Activated CD8-positive, alpha-beta memory T cell treated with anti-CD3 and anti-CD28 coated beads for 24 hours (primary cell): ENCODE measurements around the gene TMEM100.

Experiments used
- DNase-seq: peaks from one replicate; pipeline ENCODE4 v3.0.0-alpha.2; 2020

TMEM100 gene, protein sequence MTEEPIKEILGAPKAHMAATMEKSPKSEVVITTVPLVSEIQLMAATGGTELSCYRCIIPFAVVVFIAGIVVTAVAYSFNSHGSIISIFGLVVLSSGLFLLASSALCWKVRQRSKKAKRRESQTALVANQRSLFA

GRCh38 chr17:55722742-55723487, at the start of gene TMEM100:
Gene TMEM100 (minus strand): TSS chr17:55722864. CDS start chr17:55721070, 1,794 bp downstream.
- no peak for DNase-seq

GRCh38 chr17:55772086-55772485, 49.4 kb upstream of the TMEM100 start:
- no peak for DNase-seq

DNA sequence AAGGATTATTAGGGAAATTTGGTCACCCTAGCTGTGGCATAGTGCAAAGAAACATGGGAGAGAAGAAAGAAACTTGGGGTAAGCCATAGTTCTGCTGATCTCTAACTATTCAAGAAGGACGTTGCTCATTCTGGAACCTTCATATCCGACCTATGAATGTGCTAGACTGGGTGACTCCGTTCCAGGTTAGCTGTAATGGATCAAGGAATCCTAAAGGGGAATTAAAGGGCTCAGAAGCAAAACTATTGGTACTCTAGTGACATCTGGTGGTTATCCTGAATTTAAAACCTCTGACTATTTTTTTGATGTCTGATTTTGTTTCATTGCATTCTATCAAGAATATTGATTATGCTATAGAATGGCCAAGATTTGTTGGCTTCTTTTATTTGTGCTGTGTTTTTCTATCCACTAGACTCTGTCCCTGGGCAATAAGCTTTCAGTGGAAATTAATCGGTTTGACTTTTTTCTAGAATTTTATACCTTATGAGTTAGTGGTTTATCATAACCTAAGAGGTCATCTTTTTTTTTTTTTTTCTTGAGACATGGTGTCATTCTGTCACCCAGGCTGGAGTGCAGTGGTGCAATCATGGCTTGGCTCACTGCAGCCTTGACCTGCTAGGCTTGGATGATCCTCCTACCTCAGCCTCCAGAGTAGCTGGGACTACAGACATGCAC, 47.7 kb upstream of the TMEM100 start:
- no peak for DNase-seq

- no peak for DNase-seq
Measured at GRCh38 chr17:55769625-55770000, 46.9 kb upstream of the TMEM100 start.

GRCh38 chr17:55768936-55769624, 46.4 kb upstream of the TMEM100 start:
- DNase-seq = no peak

- no peak for DNase-seq
Measured at GRCh38 chr17:55765472-55765871, 42.8 kb upstream of the TMEM100 start.

DNA sequence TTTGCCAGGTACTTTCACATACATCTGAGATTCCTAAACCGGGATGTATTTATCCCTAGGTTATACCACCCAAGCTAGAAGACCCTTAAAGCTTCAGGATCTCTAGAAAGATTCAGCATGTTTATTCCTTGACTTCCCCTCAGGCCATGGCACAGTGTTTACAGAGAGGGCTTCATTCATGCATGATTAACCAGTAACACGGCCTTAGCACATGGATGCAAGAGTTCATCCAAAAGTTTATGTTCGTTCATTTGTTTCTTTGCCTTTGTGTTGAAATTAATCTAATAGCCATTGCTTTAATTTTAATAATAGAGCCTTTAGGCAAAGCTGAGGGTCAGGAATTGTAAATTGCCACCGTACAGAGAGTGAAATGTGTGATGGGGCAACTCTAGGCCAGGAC, 41.9 kb upstream of the TMEM100 start:
- DNase-seq = no peak

GRCh38 chr17:55763856-55764255, 41.2 kb upstream of the TMEM100 start:
- DNase-seq = no peak

DNA sequence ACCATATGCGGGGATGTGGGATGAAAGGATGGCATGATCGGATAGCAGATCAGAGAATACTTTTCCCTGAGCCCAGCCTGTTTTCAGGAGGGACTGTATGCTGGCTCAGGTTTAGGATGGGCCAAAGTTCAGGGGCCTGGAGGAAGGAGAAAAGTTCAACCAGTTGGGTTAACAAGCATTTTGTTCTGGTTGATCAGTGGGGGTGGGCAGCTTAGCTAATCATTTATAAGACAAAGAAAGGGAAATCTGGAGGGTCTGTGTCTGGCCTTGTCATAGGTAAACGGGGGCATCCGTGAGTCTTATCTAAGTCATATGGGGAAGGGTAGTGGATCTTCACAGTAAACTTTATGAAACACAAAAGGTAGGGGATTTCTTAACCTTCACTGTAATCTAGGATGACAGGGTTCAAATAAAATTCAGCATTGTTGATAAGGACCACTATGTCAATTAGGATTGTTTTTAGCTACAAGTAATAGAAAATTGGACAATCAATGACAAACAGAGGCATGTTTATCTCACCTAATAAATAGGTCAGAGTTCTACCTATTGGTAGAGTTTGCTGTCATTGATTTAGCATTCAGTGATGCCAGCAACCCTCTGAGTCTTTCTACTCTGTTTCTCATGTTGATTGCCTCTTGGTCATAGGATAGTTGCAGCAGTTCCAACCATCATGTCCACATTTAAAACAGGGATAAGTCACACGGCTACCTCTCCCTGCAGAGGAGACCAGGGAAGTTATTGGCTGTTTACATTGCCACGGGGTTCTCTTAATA, 39.6 kb upstream of the TMEM100 start:
- DNase-seq = no peak

- DNase-seq = no peak
Measured at GRCh38 chr17:55760643-55761355, 38.1 kb upstream of the TMEM100 start.

GRCh38 chr17:55758171-55758570, 35.5 kb upstream of the TMEM100 start:
- DNase-seq = no peak

DNA sequence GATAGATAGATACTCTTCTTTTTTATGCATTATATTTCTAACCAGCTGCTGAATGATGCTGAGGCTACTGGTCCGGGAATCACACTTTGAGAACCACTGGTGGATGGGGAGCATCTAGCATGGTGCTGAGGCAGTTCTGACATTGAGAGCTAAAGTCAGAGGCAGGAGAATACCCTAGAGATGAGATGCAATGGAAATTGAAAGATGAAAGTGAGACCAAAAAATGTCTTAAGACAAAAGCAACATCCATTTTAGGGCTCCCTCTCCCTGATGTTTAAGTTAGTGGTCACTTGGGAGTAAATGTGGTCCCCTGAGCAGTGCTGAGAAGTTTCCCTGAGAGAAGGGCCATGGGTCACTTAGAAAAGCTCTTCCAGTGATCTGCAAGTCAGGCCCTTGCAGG, 35.0 kb upstream of the TMEM100 start:
- no peak for DNase-seq

GRCh38 chr17:55756689-55757088, 34.0 kb upstream of the TMEM100 start:
- no peak for DNase-seq

DNA sequence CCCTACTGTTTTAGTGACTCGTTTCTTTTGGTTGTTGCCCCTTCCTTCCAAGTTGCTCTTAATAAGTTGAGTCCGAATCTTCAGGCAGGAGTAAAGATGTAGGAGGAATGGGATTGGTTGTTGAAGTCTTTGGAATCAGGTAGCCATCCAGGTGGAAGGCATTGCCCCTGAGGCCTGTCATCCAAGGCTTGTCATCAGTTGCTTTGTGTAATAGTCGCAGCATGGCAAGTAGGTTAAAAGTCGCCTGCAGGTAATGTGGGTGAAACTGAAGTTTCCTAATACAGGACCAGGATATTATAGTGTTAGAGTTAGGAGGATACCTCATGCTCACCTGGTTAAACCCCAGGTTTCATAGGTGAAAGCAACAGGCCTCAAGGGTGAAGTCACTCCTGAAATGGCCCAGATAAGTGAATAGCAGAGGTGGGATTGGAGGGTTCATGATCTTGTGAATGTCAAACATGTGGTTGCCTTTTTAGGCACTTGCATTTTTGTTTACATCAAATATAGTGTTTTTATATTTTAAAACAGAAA, 29.1 kb upstream of the TMEM100 start:
- DNase-seq = no peak

DNA sequence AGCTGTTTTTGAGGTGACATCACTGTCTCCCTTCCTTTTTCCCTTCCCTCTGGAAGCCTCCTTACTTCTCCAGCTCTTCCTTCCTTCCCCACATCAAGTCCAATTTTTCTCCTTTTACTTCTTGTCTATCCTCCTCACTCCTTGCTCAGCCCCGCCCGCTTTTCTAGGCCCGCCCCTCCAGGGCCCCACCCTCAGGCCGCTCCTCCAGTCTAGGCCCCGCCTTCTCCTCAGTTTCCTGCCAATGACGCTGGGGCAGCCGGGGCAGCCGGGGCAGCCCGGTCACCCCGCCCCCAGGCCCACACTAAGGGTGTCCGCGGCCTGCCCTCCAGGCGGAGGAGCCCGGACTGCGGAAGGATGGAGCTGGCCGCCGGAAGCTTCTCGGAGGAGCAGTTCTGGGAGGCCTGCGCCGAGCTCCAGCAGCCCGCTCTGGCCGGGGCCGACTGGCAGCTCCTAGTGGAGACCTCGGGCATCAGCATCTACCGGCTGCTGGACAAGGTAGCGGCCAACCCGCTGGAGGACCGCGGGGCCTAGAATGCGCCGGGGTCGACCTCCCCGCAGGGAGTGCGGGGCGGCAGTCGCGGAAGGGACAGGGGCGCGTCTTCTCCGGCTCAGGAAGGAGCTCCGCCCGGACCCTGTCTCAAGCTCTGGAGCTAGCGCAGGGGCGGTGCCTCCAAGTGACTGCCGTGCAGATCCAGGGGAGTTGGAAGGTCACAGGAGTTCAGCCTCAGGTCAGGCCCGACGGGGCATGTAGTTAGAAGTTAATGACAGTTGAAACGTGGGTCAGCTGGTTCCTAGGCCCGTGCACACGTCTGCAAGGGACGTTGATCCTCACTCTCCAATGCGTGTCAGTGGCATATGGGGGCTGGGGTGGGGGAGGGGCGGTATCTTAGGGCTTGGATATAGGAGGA, 28.3 kb upstream of the TMEM100 start, which contains the start of gene PCTP:
PCTP (plus strand) TSS at position 302 of the 908 bp plus-strand sequence; CDS start at position 355, 53 bp downstream.
- DNase-seq = peak; percentile 94

DNA sequence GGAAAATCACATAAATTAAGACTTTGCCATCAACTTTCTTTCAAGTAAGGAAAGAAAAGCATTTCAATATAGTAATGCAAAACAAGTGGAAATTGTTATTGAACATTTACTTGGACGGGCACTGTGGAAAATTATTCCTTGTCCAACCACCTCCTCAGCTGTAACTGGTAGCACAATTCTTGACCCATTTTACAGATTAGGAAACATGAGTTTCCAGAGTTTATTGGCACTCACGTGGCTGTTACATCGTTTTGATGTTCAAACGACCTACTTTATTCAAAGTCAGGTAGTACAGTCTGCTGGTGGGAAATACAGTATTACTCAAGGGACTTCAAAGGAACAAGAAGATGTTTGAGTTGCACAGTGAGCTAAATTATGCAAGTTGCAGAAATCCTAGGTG, 27.3 kb upstream of the TMEM100 start:
- no peak for DNase-seq

GRCh38 chr17:55748841-55749240, 26.2 kb upstream of the TMEM100 start:
- no peak for DNase-seq

GRCh38 chr17:55747209-55747608, 24.5 kb upstream of the TMEM100 start:
- no peak for DNase-seq

- no peak for DNase-seq
Measured at GRCh38 chr17:55746466-55746865, 23.8 kb upstream of the TMEM100 start.

- no peak for DNase-seq
Measured at GRCh38 chr17:55745258-55745657, 22.6 kb upstream of the TMEM100 start.
